ENCODE data around the gene FOXN3.
"Not testable (repeated sequence)": the region's sequence is repeated elsewhere in the genome, so short reads cannot be mapped to it uniquely, and the experiment has no call there.

FOXN3 gene

GRCh38 chr14:89144066-89144465, 273.0 kb downstream of the FOXN3 start:
- DNase-seq = no peak

DNA sequence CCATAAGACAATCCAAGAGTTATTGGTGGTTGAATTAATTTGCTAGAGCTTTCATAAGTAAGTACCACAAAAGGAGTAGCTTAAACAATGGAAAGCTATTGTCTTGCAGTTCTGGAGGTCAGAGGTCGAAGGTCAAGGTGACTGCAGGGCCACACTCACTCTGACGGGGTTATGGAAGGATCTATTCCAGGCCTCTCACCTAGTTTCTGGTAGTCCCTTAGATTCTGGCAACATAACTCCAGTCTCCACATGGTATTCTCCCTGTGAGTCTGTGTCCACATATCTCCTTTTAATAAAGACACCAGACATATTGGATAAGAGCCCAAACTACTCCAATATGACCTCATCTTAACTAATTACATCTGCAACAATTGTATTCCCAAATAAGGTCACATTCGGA, 273.4 kb downstream of the FOXN3 start:
- DNase-seq = no peak

GRCh38 chr14:89142366-89142765, 274.7 kb downstream of the FOXN3 start:
- no peak for DNase-seq

DNA sequence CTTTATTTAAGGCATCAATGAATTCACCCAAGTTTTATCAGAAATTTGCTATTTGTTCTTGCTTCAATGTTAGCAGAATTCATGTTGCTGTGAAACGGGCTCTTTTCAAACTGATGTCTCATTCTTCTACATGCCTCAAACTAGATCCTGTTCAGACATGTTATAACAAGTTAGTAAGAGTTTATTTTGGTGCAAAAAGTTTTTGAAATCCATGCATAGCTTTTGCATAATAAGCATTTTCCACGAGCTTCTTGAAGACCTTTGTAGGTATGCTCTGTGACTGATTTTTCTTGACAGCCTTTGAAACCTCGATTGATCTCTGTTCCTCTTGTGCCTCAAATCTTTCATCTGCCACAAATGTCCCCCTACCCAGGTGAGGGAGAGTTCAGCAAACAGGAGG, 275.2 kb downstream of the FOXN3 start:
- DNase-seq = no peak

GRCh38 chr14:89140326-89140725, 276.7 kb downstream of the FOXN3 start:
- DNase-seq = no peak

DNA sequence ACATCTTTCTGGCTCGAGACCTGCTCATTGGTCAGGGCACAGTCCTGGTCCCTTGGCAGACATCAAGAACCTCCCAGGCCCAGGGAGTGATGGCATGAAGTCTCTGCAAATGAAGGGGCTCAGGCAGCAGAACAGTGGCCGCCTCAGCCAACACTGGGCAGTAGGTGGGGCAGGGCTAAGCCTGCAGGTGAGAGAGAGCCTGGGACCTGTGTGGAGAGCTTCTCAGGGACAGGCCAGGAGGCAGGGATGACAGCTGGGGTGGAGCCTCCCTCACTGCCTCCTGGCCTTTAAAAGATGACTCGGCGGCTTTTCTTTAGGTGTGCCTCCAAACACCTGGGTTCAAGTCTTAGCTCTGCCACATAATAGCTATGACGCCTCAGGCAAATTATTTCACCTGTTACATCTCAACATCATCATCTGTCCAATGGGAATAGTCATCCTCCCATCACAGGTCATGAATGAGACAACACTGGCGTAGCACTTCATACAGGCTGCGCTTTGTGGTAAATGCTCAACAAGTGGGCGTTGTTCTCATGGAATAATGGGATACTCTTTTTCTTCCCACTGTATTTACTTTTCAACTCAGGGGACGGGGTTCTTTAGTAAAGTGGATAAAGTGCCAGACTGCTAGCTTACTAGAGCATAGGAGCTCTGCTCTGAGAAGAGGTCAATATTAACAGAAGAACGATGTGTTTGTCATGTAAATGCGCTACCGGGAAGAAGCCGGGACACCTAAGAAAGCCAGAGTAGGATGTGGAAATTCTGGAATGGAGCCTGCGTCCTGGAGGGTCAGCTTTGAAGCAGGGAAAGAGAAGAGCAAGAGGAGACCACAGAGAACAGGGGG, 277.4 kb downstream of the FOXN3 start:
- no peak for DNase-seq

GRCh38 chr14:89138846-89139245, 278.2 kb downstream of the FOXN3 start:
- DNase-seq = no peak

- DNase-seq = no peak
These were observed 279.4 kb downstream of the FOXN3 start for GRCh38 chr14:89137526-89138163.

GRCh38 chr14:89136587-89136986, 280.4 kb downstream of the FOXN3 start:
- no peak for DNase-seq

GRCh38 chr14:89134640-89135039, 282.4 kb downstream of the FOXN3 start:
- DNase-seq = no peak

GRCh38 chr14:89131004-89131750, 285.9 kb downstream of the FOXN3 start:
- DNase-seq = no peak

DNA sequence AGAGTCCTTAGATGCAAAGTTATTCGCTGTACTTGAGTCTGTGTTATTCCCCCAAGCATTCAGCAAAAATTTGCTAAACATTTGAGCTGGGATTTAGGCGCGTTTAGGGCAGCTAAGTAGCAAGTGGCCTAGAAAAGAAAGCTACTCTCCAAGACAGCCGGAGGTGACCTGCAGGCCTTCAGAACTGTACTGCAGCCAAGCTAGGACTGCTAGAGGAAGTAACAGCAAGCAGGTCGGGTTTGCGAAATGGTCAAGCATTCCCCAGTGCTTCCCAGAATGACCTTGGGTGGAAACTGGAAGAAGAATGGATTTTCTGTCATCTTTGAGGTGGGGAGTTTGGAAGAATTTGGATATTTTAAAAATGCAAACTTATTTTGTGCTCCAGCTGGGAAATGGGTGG, 287.5 kb downstream of the FOXN3 start:
- no peak for DNase-seq

DNA sequence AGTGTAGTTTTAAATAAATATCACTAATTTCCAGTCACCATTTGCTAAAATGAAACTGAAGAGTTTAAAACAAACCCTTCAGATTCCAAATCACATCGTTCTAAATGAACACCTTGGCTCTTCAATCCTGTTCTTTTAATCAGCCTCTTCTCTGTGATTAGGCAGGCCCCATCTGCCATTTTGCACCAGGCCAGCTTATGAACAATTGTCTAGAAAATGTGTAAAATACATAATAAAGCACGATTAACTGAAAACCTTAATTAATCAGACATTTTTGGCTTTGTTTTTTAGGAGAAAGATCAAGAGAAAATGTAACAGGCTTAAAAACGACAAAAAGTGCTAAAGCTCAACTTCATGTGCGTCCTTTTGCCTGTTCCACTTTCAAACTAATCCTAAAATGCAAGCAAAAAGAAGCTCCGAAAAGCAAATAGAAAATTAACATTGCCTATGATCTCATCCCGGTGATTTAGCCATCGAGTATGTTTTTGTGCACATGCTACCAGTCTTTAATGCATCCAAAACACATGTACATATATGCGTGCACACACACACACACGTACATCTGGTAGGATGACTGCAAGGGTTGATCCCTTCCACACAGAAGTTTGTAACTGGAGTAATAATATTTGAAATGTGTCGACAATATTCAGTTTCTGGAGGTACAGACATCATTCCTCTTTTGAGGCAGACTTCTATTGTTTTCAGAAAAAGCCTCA, 288.6 kb downstream of the FOXN3 start:
- DNase-seq = no peak

DNA sequence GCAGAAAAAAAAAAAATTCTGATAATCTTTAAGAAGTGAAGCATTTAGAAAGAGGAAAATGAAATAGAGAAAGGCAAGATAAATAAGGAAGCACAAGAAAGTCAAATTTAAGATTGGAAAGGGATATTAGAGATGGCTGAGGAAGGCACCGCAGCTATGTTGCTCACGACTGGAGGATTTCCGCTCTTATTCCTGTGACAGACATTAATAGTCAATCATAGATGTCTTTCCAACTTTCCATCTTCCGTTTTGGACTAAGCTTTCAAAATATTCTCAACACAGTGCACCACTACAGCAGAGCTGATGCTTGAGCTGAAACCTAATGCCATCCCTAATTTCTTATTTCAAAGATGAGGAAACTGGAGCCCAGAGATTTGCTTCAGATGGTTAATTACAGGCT, 290.6 kb downstream of the FOXN3 start:
- DNase-seq = no peak

DNA sequence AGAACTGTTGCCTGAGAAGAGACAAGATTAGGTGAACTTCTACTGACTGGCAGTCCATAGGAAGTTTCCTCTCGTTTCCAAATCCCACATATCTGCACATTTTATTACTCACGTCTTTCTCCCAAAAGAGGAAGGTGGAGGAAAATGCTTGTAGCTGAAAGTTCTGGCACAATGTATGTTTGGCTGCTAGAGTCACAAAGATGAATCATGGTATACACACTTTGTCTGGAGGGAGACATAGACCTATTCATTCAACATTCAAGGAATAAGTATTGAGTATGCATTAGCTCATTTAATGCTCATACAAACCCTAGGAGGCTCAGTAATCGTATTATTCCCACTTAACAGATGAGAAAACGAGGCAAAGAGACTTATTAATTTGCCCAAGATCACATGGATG, 291.8 kb downstream of the FOXN3 start:
- DNase-seq = no peak

- DNase-seq = no peak
These were observed 293.2 kb downstream of the FOXN3 start for GRCh38 chr14:89123851-89124250.

DNA sequence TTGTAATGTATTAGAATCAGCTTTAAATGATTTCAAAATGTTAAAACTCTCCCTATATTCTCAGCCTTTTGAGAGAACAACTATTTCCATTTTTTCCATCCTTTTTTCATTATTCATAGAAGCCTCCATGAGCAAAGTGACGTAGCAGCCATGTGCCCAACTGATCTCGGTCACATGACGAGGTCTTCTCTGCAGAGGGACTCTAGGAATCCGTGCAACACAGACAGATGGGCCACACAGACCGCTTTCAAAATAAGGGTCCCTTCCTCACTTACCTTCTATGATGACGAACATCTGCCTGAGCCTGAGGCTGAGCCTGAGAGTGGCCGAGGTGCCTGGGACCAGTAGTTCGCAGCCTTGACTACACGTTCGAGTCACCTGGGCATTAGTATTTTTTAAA, 293.8 kb downstream of the FOXN3 start:
- no peak for DNase-seq

DNA sequence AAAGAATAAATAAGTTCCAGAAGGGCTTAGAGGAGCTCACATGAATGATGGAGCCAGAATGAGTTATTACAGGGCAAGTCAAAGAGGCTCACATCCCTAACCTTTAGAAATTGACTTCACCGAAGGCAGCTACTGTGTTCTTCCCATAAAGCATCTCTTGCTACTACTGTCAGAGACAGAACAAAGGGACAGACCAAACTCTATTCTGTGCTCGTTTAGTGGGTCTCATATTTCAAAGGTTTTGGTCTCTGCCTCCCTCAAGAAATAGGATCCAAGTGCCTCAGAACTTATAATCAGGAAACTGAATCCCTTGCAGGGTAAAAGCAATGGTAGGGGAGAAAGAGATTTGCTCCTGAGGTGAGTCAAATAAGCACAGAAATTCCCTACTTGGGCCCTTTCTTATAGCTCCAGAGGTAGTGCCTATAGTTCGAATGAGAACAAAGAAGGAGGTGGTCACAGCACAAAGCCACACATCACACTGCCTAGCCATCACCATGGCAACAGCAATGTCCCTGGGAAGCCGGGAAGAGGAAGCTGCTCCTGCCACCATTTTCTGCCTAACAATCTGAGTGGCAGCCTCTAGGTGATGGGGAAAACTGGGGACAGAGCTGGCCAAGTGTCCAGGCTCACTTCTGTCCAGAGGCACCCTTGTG, 294.9 kb downstream of the FOXN3 start:
- DNase-seq = no peak

- no peak for DNase-seq
These were observed 300.0 kb downstream of the FOXN3 start for GRCh38 chr14:89117012-89117411.

DNA sequence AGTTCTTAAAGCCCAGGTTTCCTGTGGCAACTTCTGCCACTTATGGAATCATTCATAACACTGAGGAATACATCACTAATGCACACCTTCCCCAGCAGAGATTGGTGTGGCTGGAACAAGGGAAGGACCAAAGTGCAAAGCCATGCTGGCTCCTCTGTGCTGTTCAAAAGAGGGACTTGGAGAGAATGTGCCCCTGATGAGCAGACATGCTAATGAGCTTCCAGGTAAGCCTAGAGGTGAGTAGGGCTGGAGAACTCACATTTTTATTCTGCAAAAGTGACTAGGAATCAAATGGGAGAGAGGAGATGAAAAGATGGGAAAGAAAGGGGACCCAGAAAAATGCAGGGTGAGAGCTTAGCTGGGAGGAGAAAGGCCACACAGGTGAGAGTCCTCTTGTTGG, 302.9 kb downstream of the FOXN3 start:
- no peak for DNase-seq

- DNase-seq = no peak
These were observed 304.3 kb downstream of the FOXN3 start for GRCh38 chr14:89112720-89113119.

DNA sequence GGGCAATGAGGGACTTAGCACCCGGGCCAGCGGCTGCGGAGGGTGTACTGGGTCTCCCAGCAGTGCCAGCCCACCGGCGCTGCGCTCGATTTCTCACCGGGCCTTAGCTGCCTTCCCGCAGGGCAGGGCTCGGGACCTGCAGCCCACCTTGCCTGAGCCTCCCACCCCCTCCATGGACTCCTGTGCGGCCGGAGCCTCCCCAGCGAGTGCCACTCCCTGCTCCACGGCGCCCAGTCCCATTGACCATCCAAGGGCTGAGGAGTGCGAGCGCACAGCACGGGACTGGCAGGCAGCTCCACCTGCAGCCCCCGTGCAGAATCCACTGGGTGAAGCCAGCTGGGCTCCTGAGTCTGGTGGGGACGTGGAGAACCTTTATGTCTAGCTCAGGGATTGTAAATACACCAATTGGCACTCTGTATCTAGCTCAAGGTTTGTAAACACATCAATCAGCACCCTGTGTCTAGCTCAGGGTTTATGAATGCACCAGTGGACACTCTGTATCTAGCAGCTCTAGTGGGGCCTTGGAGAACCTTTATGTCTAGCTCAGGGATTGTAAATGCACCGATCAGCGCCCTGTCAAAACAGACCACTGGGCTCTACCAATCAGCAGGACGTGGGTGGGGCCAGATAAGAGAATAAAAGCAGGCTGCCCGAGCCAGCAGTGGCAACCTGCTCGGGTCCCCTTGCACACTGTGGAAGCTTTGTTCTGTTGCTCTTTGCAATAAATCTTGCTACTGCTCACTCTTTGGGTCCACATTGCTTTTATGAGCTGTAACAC, 305.1 kb downstream of the FOXN3 start:
- DNase-seq = not testable (repeated sequence)
